HEK293 (cell line): ENCODE data around the gene PCAT6.

Source experiments
- CTCF ChIA-PET: fragments of 350-600 bp; formaldehyde crosslinking; extraction: SDS; loops from one replicate; lab custom pipeline; 2021; ENCODE audit warnings: antibody characterized with exemption; lab: Yijun Ruan, JAX
- POLR2A ChIA-PET: fragments of 300-600 bp; formaldehyde crosslinking; extraction: SDS; loops from one replicate; lab custom pipeline; 2020; ENCODE audit warnings: antibody characterized with exemption, inconsistent platforms; lab: Yijun Ruan, JAX
- H3K27ac ChIP-seq: fragments of 200-500 bp; sonication (Bioruptor generic); 2 replicates; pipeline ENCODE4 v1.5.1; 2014; ENCODE audit warnings: low read depth, low read length, control low read depth, inconsistent platforms; ENCODE audit errors: extremely low read depth
- H3K36me3 ChIP-seq, 2 experiments: fragments of 200-500 bp in 1 of 2; sonication (Bioruptor generic) in 1 of 2; 1 replicate in 1 of 2; 2 replicates in 1 of 2; pipeline ENCODE4 v1.5.1; 2014 to 2017; ENCODE audit warnings: inconsistent platforms in 2 of 2, low read length in 2 of 2; ENCODE audit not compliant: control insufficient read depth in 2 of 2, insufficient read depth in 1 of 2
- H3K4me1 ChIP-seq: fragments of 200-500 bp; sonication (Bioruptor generic); 2 replicates; pipeline ENCODE4 v1.5.1; 2014; ENCODE audit warnings: mild to moderate bottlenecking, low read length, inconsistent platforms; ENCODE audit not compliant: control insufficient read depth, insufficient read depth
- H3K4me3 ChIP-seq: 2 replicates; pipeline ENCODE4 v1.5.1; 2011; ENCODE audit warnings: low read depth, mild to moderate bottlenecking, control low read depth, low read length, moderate library complexity
- H3K9me3 ChIP-seq: fragments of 200-500 bp; sonication (Bioruptor generic); 2 replicates; pipeline ENCODE4 v1.5.1; 2014; ENCODE audit warnings: low read depth, low read length, inconsistent platforms; ENCODE audit not compliant: control insufficient read depth, insufficient read depth
- EGR2 ChIP-seq: fragments of 450-650 bp; formaldehyde crosslinking; IDR thresholded peaks from 2 replicates; pipeline ENCODE4 v1.5.1; 2016; ENCODE audit warnings: low read depth, missing biosample characterization, missing genetic modification characterization
- GLI2 ChIP-seq: fragments of 450-650 bp; formaldehyde crosslinking; IDR thresholded peaks from 2 replicates; pipeline ENCODE4; 2017; ENCODE audit warnings: missing biosample characterization, missing genetic modification characterization, low read depth, borderline replicate concordance
- GLI4 ChIP-seq: fragments of 450-650 bp; formaldehyde crosslinking; IDR thresholded peaks from 2 replicates; pipeline ENCODE4 v1.5.1; 2016; ENCODE audit warnings: missing biosample characterization, missing genetic modification characterization
- GLIS2 ChIP-seq: fragments of 450-650 bp; formaldehyde crosslinking; IDR thresholded peaks from 2 replicates; pipeline ENCODE4 v1.5.1; 2016; ENCODE audit warnings: missing biosample characterization, missing genetic modification characterization
- KLF1 ChIP-seq: fragments of 450-650 bp; formaldehyde crosslinking; IDR thresholded peaks from 2 replicates; pipeline ENCODE4 v1.5.1; 2016; ENCODE audit warnings: missing biosample characterization, missing genetic modification characterization
- ZNF10 ChIP-seq: fragments of 450-650 bp; formaldehyde crosslinking; IDR thresholded peaks from 2 replicates; pipeline ENCODE4 v1.5.1; 2017; ENCODE audit warnings: missing biosample characterization, missing genetic modification characterization
- ZNF133 ChIP-seq: fragments of 450-650 bp; formaldehyde crosslinking; IDR thresholded peaks from 2 replicates; pipeline ENCODE4 v1.5.1; 2016; ENCODE audit warnings: missing biosample characterization, missing genetic modification characterization
- ZNF140 ChIP-seq: fragments of 450-650 bp; formaldehyde crosslinking; IDR thresholded peaks from 2 replicates; pipeline ENCODE4 v1.5.1; 2016; ENCODE audit warnings: missing biosample characterization, missing genetic modification characterization
- ZNF214 ChIP-seq: fragments of 450-650 bp; formaldehyde crosslinking; IDR thresholded peaks from 2 replicates; pipeline ENCODE4 v1.5.1; 2017; ENCODE audit warnings: missing biosample characterization, mild to moderate bottlenecking, missing genetic modification characterization, borderline replicate concordance
- ZNF239 ChIP-seq: fragments of 450-650 bp; formaldehyde crosslinking; IDR thresholded peaks from 2 replicates; pipeline ENCODE4 v1.5.1; 2016; ENCODE audit warnings: missing biosample characterization, missing genetic modification characterization
- ZNF311 ChIP-seq: fragments of 450-650 bp; formaldehyde crosslinking; IDR thresholded peaks from 2 replicates; pipeline ENCODE4 v1.5.1; 2017; ENCODE audit warnings: missing biosample characterization, missing genetic modification characterization, borderline replicate concordance
- ZNF473 ChIP-seq: fragments of 450-650 bp; formaldehyde crosslinking; IDR thresholded peaks from 2 replicates; pipeline ENCODE4 v1.5.1; 2017; ENCODE audit warnings: missing biosample characterization, missing genetic modification characterization
- ZNF521 ChIP-seq: fragments of 450-650 bp; formaldehyde crosslinking; IDR thresholded peaks from 2 replicates; pipeline ENCODE4 v1.5.1; 2017; ENCODE audit warnings: missing biosample characterization, mild to moderate bottlenecking, missing genetic modification characterization
- ZNF600 ChIP-seq: fragments of 450-650 bp; formaldehyde crosslinking; IDR thresholded peaks from 2 replicates; pipeline ENCODE4 v1.5.1; 2016; ENCODE audit warnings: missing biosample characterization, missing genetic modification characterization
- ZNF626 ChIP-seq: fragments of 450-650 bp; sonication (Bioruptor Pico); formaldehyde crosslinking; IDR thresholded peaks from 2 replicates; pipeline ENCODE4 v1.5.1; 2018; ENCODE audit warnings: missing biosample characterization, missing genetic modification characterization, inconsistent platforms
- ZNF670 ChIP-seq: fragments of 450-650 bp; formaldehyde crosslinking; IDR thresholded peaks from 2 replicates; pipeline ENCODE4 v1.5.1; 2016; ENCODE audit warnings: missing biosample characterization, missing genetic modification characterization, low read depth
- ZNF701 ChIP-seq: fragments of 450-650 bp; formaldehyde crosslinking; IDR thresholded peaks from 2 replicates; pipeline ENCODE4 v1.5.1; 2016; ENCODE audit warnings: missing biosample characterization, missing genetic modification characterization
- ZNF747 ChIP-seq: fragments of 450-650 bp; formaldehyde crosslinking; IDR thresholded peaks from 2 replicates; pipeline ENCODE4 v1.5.1; 2016; ENCODE audit warnings: missing biosample characterization, missing genetic modification characterization
- ZNF843 ChIP-seq: fragments of 450-650 bp; formaldehyde crosslinking; IDR thresholded peaks from 2 replicates; pipeline ENCODE4 v1.5.1; 2016; ENCODE audit warnings: missing biosample characterization, missing genetic modification characterization
- ZXDB ChIP-seq: fragments of 450-650 bp; formaldehyde crosslinking; IDR thresholded peaks from 2 replicates; pipeline ENCODE4 v1.5.1; 2016; ENCODE audit warnings: missing biosample characterization, missing genetic modification characterization
- TF ChIP-seq, protein P1 (sequence below): fragments of 450-650 bp; formaldehyde crosslinking; IDR thresholded peaks from 2 replicates; pipeline ENCODE4 v1.5.1; 2016; ENCODE audit warnings: missing biosample characterization, missing genetic modification characterization
- TF ChIP-seq, protein P2 (sequence below): fragments of 450-650 bp; formaldehyde crosslinking; IDR thresholded peaks from 2 replicates; pipeline ENCODE4 v1.5.1; 2016; ENCODE audit warnings: missing biosample characterization, missing genetic modification characterization
- TF ChIP-seq, protein P3 (sequence below): fragments of 450-650 bp; formaldehyde crosslinking; IDR thresholded peaks from 2 replicates; pipeline ENCODE4 v1.5.1; 2017; ENCODE audit warnings: missing biosample characterization, missing genetic modification characterization

The PCAT6 gene

DNA sequence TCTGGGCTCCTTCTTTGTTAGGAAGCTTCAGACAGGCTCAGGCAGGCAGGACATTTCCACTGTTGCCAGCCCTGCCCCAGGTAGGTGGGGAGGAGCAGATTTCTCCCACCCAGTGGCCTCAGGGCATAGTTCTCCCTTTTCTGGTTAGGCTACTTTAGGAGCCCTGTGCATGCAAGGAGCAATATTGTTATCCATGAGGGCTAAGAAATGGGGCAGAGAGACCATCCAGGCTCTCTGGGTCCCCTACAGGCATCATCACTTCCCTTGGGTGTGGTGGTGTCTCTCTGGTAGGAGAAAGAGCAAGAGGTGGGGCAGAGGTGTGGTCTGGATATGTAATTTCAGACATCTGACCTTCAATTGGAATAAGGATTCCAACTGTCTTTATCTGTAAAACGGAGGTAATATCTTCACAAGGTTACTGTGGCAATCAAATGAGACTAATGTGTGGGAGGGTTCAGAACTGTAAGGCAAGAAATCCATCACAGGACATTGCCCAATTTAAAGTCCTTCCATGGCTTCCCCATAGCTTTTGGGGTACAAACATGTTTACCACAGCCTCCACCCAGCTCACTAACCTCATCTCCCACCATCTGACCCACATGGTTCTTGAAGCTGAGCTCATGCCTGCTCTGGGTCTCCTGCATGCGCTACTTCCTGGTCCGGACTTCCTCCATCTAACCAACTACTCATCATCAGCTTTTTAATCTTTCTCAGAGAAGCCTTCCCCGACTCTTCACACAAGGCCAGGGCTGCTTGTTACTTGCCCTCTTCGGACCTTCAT lies 26.1 kb downstream of the PCAT6 start:
- no peak overlapping the region for H3K4me3 ChIP-seq
- no peaks in the 10 kb centered on the region for H3K9me3 ChIP-seq
- POLR2A ChIA-PET = no interaction called here
- TF ChIP-seq ZNF600 (tag by site-specific recombination) (peak; percentile 63; the same call in 1 of the 2 replicates), KLF1 (peak; percentile 80)
- TF ChIP-seq, protein P1, sequence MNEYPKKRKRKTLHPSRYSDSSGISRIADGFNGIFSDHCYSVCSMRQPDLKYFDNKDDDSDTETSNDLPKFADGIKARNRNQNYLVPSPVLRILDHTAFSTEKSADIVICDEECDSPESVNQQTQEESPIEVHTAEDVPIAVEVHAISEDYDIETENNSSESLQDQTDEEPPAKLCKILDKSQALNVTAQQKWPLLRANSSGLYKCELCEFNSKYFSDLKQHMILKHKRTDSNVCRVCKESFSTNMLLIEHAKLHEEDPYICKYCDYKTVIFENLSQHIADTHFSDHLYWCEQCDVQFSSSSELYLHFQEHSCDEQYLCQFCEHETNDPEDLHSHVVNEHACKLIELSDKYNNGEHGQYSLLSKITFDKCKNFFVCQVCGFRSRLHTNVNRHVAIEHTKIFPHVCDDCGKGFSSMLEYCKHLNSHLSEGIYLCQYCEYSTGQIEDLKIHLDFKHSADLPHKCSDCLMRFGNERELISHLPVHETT = no peak
- TF ChIP-seq, all 188 proteins: peak for 2
- Histone ChIP-seq H3K36me3 (no peaks in the 10 kb centered on the region), H3K4me1 (no peaks in the 10 kb centered on the region), H3K27ac (no peak overlapping the region)
- CTCF ChIA-PET = no interaction called here

DNA sequence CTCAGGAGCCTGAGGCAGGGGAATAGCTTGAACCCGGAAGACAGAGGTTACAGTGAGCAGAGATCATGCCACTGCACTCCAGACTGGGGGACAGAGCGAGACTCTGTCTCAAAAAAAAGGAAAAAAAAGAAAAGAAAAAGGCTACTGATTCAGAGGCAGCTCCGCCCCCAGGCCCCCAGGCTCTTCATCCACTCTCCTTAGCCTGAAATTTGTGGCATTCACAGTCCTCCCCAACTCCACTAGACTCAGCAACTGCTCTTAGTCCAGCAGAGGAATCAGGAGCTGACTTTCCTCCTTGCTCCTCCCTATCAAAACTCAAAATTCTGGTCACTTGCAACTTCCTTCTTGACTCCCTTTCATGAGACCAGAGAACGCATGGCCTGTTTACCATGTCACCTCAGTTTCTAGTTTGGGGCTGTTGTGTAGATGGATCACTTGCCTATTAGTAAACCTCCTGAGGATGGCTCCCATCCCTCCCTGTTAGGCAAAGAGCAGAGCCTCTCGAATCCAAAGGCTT lies 27.1 kb downstream of the PCAT6 start:
- H3K4me1 ChIP-seq = no peaks in the 10 kb centered on the region
- no peak for TF ChIP-seq ZNF701 (tag by site-specific recombination)
- no peak for TF ChIP-seq GLIS2
- TF ChIP-seq GLI4 = no peak
- no peak for TF ChIP-seq ZNF521
- no peak for TF ChIP-seq ZNF747 (tag by site-specific recombination)
- TF ChIP-seq GLI2 (tag by site-specific recombination) = no peak
- TF ChIP-seq, all 188 proteins: peak for 0
- ChIA-PET CTCF (no interaction called here), POLR2A (no interaction called here)
- no peak overlapping the region for H3K27ac ChIP-seq
- H3K4me3 ChIP-seq = no peak overlapping the region
- H3K36me3 ChIP-seq = no peaks in the 10 kb centered on the region
- H3K9me3 ChIP-seq = no peaks in the 10 kb centered on the region

DNA sequence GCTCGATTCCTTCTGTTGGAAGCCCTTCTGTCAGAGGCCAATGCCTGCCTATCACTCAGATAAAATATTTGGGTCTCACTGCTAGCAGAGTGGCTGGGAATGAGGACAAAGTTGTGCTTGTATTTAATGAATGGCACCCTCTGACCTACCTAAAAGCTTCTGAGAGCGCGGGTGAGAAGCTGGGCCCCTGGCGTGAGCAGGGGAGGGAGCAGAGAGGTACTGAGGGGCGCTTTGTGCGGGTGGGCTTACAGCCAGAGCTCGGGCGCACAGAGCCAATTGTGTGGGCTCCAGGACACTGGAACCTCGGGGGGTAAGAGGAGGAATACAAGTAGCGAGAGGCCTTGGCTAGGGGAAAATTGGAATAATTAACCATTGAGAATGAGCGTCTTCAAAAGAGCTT lies 32.3 kb downstream of the PCAT6 start:
- ChIA-PET CTCF (interaction anchor here (0.6 to 1.4 kb wide), 3 partner anchors 10 to 196 kb away, joined by 3 read pairs; no protein-coding TSS in a partner anchor), POLR2A (interaction anchor here (0.6 to 1.1 kb wide), 2 partner anchors 18 to 24 kb away, joined by 3 to 4 read pairs; no protein-coding TSS in a partner anchor)
- Histone ChIP-seq H3K27ac (no peak overlapping the region), H3K4me1 (no peaks in the 10 kb centered on the region), H3K36me3 (no peaks in the 10 kb centered on the region), H3K9me3 (no peaks in the 10 kb centered on the region), H3K4me3 (no peak overlapping the region)
- TF ChIP-seq ZNF473 (tag by site-specific recombination) (no peak), ZNF843 (tag by site-specific recombination) (no peak), ZNF140 (no peak), ZNF670 (tag by site-specific recombination) (no peak), ZNF214 (tag by site-specific recombination) (no peak), EGR2 (no peak), ZNF239 (tag by site-specific recombination) (no peak), ZNF626 (tag by site-specific recombination) (no peak), ZNF311 (tag by site-specific recombination) (no peak), ZNF10 (tag by site-specific recombination) (no peak), ZNF133 (tag by site-specific recombination) (no peak), ZXDB (tag by site-specific recombination) (no peak)
- TF ChIP-seq, protein P2, sequence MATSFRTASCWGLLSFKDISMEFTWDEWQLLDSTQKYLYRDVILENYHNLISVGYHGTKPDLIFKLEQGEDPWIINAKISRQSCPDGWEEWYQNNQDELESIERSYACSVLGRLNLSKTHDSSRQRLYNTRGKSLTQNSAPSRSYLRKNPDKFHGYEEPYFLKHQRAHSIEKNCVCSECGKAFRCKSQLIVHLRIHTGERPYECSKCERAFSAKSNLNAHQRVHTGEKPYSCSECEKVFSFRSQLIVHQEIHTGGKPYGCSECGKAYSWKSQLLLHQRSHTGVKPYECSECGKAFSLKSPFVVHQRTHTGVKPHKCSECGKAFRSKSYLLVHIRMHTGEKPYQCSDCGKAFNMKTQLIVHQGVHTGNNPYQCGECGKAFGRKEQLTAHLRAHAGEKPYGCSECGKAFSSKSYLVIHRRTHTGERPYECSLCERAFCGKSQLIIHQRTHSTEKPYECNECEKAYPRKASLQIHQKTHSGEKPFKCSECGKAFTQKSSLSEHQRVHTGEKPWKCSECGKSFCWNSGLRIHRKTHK (tag by site-specific recombination) = no peak
- TF ChIP-seq, protein P3, sequence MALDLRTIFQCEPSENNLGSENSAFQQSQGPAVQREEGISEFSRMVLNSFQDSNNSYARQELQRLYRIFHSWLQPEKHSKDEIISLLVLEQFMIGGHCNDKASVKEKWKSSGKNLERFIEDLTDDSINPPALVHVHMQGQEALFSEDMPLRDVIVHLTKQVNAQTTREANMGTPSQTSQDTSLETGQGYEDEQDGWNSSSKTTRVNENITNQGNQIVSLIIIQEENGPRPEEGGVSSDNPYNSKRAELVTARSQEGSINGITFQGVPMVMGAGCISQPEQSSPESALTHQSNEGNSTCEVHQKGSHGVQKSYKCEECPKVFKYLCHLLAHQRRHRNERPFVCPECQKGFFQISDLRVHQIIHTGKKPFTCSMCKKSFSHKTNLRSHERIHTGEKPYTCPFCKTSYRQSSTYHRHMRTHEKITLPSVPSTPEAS (tag by site-specific recombination) = no peak
